HT1080 (cell line): ENCODE data around the gene CRYBA1. TPM values are rescaled to one million over a fixed set of nuclear protein-coding genes. Genes with fewer than 3 reads are reported as not detected.
A peak's percentile ranks its signal among the peaks of the same experiment; 100 is the strongest.
"Not testable (repeated sequence)": the region's sequence is repeated elsewhere in the genome, so short reads cannot be mapped to it uniquely, and the experiment has no call there.

Experiments
- DNase-seq: peaks from one replicate; pipeline ENCODE4 v3.0.0-alpha.2; 2015; ENCODE audit warnings: low read depth
- polyA plus RNA-seq, 2 experiments: library from polyadenylated mRNA; depleted of rRNA; stranded (reverse); fragments of >200 nt; gene quantifications; 2 replicates each; pipeline ENCODE4 v1.2.3, GENCODE V29; 2015
- total RNA-seq: library from RNA; depleted of rRNA; stranded (reverse); fragments of >200 nt; shearing (Covaris generic); gene quantifications from 2 replicates; pipeline ENCODE4 v1.2.3, GENCODE V29; 2014; rRNA removed

The CRYBA1 gene, protein sequence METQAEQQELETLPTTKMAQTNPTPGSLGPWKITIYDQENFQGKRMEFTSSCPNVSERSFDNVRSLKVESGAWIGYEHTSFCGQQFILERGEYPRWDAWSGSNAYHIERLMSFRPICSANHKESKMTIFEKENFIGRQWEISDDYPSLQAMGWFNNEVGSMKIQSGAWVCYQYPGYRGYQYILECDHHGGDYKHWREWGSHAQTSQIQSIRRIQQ
- not detected in 2 replicates for total RNA-seq
- 0.12 TPM in 1 of 2 replicates, not detected in the other for polyA plus RNA-seq (2015; cell fraction: cytosol; rRNA removed)
- not detected in 2 replicates for polyA plus RNA-seq (2015; cell fraction: nucleus; rRNA removed)

DNA sequence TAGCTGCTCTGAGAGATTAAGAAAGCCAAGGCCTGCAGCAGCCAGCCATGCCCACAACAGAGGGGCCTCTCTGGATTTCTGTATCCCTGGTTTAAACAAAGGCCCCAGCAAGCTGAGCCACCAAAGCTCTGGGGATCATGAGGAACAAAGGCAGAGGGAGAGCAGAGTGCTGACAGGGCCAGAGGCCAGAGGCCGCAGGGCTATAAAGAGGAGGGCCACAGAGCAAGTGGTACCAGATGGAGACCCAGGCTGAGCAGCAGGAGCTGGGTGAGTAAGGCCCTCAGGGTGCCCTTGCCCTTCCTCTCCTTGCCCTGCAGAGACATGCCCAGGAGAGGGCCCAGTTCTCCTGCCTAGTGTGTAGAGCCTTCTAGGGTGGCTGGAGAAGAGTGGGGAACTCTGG lies at the start of gene CRYBA1:
Gene CRYBA1, plus strand, starts transcription at position 232 of the 400 bp plus-strand sequence. Its CDS starts 5 bp downstream, at position 237.
- DNase-seq, result no peak

DNA sequence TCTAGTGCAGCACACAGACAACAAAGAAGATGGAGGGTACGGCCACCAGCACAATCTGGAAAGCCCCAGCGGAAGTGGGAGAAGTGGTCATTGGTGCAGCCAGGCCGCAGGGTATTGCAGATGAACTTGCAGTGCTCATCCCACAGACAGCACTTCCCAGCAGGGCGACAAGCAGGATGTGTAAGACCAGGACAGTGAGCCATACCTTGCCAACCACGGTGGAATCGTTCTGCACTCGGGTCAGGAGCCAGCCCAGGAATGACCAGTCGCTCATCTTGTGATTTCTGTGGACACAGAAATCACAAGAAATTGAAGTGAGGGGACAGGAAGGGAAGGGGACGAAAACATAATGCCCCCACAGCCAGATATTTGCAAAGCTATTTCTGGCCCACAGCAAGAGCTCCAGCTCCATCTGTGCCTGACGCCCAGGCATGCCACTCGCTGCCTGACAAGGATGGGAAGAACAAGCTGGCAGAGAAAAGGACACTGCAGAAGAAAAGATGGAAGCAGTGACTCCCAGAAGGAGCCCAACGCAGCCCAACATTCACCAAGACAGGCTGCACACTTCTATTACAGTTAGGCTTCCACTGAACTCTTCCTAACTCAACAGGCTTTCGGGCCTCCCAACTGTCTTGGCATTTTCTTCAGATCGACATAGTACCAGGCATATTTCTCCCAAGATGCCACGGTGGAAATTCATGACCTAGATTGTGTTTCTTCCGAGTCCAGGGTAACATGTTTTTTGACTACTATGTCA lies 49.0 kb upstream of the CRYBA1 start:
- DNase-seq, result no peak

GRCh38 chr17:29204068-29204804 lies 42.4 kb upstream of the CRYBA1 start:
- not testable (repeated sequence) for DNase-seq

GRCh38 chr17:29205047-29205446 lies 41.6 kb upstream of the CRYBA1 start:
- DNase-seq, result no peak

DNA sequence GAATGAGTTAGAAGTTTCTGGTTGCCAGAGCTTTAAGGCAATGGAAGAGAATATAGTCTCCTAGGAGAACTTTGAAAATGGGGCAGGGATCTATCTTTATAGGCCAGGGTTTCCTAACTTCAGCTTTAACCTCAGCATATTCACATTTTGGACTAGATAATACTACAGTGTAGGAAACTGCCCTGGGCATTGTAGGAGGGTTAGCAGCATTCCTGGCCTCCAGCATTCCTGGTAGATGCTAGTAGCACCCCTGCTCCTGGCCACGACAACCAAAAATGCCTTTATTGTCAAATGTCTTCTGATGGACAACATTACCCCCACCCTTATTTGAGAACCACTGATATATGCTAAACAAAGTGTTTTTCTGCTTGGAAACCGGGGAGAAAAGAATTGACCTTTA lies 38.7 kb upstream of the CRYBA1 start:
- no peak for DNase-seq

GRCh38 chr17:29209073-29209472 lies 37.6 kb upstream of the CRYBA1 start:
- DNase-seq, result no peak

- DNase-seq, result no peak
Measured at GRCh38 chr17:29210879-29211278, 35.8 kb upstream of the CRYBA1 start.

DNA sequence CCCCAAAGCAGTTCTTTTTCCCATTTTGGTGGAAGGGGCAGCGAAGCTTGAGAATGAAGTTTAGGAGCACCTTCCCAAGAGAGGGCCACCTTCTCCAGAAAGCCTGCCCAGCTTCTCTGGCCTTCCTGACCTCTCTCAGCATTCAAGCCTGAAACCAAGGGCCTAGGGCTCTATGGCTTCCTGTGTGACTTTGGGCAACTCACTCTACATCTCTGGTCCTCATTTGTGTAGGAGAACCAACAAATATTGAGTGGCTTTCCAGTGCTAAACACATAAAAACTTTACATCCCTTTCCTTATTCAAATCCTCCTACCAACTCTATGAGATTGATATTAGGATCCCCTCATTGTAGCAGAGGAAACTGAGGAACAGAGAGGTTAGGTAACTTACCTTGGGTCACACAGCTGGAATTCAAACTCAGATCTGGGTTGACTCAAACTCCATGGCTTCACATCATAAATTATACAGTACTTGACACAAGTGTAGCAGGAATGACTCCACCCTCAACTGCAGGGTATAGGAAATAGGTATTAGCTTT lies 34.5 kb upstream of the CRYBA1 start:
- no peak for DNase-seq

GRCh38 chr17:29212681-29213121 lies 34.0 kb upstream of the CRYBA1 start:
- no peak for DNase-seq

DNA sequence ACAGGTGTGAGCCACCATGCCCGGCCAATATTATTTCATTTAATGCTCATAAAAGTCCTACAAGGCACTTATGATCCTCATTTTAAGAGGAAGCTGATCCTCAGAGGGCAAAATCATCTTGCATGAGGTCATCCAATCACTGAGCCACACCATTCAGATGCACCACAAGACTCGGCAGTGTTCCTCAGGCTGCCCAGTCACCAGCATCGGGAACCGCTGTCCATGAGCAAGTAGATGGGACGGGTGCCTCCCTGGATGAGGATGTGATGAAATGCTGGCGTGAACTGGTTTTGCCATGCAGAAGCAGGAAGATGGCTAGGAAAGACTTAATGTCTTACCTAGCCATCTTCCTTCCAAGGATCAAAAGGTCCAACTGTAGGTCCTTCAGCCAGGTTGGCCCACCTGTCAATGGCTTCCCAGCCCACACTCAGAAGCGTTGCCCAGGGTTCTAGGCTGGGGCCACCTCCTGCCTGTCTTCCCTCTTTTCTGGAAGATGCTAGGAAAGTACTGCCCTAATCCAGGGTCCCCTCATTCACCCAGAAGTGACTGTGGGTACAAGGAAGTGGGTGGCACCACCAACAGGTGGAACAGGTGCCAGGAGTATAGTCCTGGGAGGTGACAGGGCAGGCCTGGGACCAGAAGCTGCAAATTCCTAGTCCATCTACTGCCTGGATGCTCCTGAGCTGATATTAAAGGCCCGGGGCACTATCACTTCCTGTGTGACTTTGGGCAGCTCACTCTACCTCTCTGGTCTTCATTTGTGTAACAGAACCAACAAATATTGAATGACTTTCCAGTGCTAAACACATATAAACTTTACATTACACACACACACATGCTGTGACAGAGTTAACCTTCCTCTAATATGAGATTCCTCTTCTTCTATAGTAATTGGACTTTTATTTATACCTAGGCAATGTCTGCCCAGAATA lies 32.2 kb upstream of the CRYBA1 start:
- DNase-seq, result peak; percentile 13

GRCh38 chr17:29215174-29215573 lies 31.5 kb upstream of the CRYBA1 start:
- no peak for DNase-seq

- peak; percentile 78 for DNase-seq
Measured at GRCh38 chr17:29215717-29216116, 30.9 kb upstream of the CRYBA1 start.

GRCh38 chr17:29216181-29216580 lies 30.5 kb upstream of the CRYBA1 start:
- no peak for DNase-seq

GRCh38 chr17:29216856-29217255 lies 29.8 kb upstream of the CRYBA1 start:
- DNase-seq, result peak; percentile 17

DNA sequence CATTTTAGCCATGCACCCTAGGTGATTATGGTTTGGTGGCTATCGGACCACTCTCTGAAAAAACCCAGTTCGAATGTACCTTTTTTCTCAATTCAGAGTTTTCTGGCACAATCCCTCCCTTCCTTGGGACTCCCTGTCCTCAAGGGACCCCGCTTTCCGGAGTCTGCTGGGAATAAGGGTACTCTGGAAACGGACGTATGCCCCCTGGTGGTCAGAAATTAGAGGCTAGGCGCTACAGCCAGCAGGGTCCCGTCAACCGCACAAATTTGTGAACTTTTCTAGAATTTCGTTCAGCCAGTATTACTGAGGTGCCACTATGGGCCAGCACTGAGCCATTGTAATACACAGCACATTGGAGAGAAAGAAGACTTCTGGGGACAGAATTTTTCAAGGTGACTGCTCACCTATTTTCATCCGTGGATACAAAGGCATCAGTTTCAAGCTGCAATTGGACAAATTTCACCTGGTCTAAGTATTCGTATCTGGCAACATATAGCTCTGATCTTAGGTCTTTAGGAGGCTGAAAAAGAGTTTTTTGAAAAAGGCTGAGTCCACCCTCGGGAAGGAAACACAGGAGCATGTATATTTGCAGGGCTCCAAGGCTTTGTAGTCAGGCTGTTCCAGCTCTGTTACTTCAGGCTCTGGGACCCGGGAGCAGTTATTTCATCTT lies 27.1 kb upstream of the CRYBA1 start:
- DNase-seq, result peak; percentile 85

GRCh38 chr17:29221338-29221737 lies 25.3 kb upstream of the CRYBA1 start:
- not testable (repeated sequence) for DNase-seq

- no peak for DNase-seq
Measured at GRCh38 chr17:29225396-29225795, 21.3 kb upstream of the CRYBA1 start.

- no peak for DNase-seq
Measured at GRCh38 chr17:29233301-29233700, 13.4 kb upstream of the CRYBA1 start.

DNA sequence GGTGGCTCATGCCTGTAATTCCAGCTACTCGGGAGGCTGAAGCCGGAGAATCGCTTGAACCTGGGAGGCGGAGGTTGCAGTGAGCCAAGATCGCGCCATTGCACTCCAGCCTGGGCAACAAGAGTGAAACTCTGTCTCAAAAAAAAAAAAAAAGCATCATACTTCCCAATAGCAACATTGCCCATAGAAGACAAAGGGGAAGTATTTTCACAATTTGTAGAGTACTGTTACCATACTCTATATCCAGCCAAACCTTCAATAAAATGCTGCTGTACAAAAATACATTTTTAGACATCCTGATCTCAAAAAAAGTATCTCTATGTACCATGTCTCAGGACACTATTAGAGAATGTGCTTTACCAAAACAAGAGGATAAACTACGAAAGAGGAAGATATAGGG lies 11.7 kb upstream of the CRYBA1 start:
- not testable (repeated sequence) for DNase-seq

DNA sequence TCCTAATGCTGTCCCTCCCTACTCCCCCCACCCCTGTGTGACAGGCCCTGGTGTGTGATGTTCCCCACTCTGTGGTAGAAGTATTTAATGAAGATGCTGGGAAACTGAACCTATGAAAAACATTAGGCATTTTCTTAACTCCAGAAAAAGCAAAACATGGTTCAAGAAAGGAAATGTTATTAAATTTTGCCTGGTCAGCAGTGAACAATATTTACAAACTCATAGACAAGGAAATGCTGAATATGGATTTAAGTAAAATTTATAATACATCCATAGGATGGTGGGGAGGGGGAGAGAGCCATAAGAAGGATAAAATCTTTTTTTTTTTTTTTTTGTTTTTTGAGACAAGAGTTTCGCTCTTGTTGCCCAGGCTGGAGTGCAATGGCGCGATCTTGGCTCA lies 10.8 kb upstream of the CRYBA1 start:
- DNase-seq, result no peak
